ENCODE measurements around the gene STK24.

Gene STK24

GRCh38 chr13:98406971-98407370 is 169.9 kb downstream of the STK24 start:
- DNase-seq (ENCODE audit: low spot score) = no peak

- no peak for DNase-seq (ENCODE audit: low spot score)
These were observed 170.5 kb downstream of the STK24 start for GRCh38 chr13:98406427-98406826.

- DNase-seq (ENCODE audit: low spot score) = no peak
These were observed 171.1 kb downstream of the STK24 start for GRCh38 chr13:98405690-98406344.

GRCh38 chr13:98405107-98405571 is 171.8 kb downstream of the STK24 start:
- DNase-seq (ENCODE audit: low spot score) = peak; percentile 73

DNA sequence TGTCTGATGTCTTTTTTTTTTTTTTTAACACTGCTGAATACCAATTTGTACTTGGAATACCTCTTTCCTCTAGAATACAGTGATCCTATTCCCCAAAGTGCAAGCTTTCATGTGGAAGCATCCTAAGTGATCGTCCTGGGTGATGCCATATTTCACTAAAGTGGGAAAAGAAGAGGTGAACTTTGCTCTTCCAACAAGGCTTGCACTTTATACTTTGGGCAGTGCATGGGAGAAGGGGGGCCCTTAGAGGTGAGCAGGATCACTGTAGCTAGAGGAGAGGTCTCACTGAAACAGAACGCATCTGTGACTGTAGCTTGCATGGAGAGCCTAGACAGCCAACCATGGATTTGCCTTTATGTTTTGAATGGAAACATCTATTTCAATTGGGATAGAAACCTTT is 173.8 kb downstream of the STK24 start:
- DNase-seq (ENCODE audit: low spot score) = no peak

DNA sequence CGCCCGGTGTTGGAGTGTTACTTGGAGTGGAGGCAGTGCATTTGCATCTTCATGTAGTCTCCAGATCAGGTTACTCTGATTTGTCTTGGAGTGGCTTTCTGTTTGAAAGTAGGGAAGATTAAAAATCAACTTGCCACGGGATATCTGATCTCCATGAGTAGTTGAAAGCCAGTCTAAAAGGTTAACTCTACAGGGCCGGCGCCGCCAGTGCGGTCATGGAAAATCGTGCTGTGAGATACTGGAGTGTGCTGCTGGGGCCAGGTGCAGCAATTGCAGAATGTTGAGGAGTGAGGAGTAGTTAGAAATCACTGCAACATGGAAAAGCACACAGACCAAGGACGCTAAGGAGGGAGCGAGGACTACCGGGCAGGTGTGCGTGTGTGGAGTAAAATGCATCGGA is 175.0 kb downstream of the STK24 start:
- no peak for DNase-seq (ENCODE audit: low spot score)

DNA sequence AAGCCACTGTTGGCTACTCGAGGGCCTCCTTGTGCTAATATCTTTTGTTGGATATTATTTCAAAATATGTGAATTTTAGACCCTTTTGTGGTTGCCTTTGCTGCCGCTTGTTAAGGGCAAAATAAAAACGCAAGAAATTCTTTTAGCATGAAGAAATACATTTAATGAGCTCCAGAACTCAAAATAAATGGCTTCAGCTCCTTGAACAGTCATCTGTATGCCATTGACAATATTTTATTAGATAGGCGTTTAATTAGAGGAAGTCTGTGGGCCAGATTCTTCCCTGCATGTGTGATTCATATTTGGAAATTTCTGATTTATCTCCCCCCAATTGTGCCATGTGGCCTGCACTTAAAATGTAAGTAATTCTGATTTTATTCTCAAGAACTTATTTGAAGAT is 177.2 kb downstream of the STK24 start:
- no peak for DNase-seq (ENCODE audit: low spot score)

DNA sequence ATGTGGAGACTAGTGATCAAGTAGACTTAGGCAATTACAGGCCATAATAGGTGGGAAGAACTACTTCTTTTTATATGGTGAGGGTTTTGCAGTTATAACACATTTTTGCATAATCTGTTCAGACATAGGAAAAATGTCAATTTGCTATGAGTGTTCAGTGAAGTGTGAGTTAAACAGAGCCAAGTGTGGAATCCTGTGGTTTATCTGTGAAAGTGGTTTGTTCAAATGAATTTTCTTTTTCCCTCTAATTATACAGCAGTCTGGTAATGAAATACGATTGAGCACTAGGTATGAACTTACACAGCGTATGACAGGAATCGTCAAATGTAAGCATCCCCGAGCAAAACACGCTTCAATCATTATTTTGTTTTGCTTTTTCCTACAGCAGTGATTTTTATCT is 178.3 kb downstream of the STK24 start:
- DNase-seq (ENCODE audit: low spot score) = no peak

DNA sequence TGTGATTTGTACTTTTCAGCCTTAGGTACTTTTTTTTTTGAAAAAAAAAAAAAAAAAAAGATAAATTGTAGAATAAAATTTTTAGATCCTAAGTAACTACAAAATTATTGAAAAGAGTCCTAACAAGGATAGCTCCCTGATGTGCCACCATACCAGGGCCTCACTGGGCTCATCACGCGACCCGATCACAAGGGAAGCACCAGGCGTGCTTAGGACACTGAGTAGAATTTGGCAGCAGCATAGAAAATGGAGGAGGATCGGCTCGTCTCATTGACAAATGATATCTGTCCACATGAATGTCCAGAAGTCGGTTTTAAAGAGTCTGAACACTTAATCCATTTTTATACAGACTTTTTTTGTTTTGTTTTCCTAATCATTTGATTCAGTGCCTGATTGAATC is 179.0 kb downstream of the STK24 start:
- no peak for DNase-seq (ENCODE audit: low spot score)

GRCh38 chr13:98397221-98397620 is 179.7 kb downstream of the STK24 start:
- DNase-seq (ENCODE audit: low spot score) = peak; percentile 15

- no peak for DNase-seq (ENCODE audit: low spot score)
These were observed 180.7 kb downstream of the STK24 start for GRCh38 chr13:98396071-98396710.

Measured in Ammon's horn (tissue), 1 donor.